K562 (cell line): ENCODE measurements around the gene SYNE1. TPM values are rescaled to one million over a fixed set of nuclear protein-coding genes. Genes with fewer than 3 reads are reported as not detected.

Experiments
- AFF4 ChIP-seq: sonication (generic); formaldehyde crosslinking; IDR thresholded peaks from 2 replicates; pipeline ENCODE4 v1.8.0; 2023; ENCODE audit warnings: mild to moderate bottlenecking, missing genetic modification reagents
- C11orf30 ChIP-seq: fragments of 450-650 bp; IDR thresholded peaks from 2 replicates; pipeline ENCODE4 v1.6.1; 2016; ENCODE audit warnings: low read depth, mild to moderate bottlenecking
- COPS2 ChIP-seq: fragments of 450-650 bp; conservative IDR thresholded peaks from 2 replicates; pipeline ENCODE4 v1.6.1; 2016; ENCODE audit warnings: mild to moderate bottlenecking, moderate library complexity
- FOXM1 ChIP-seq, 2 experiments: fragments of 450-650 bp in 1 of 2; sonication (generic) in 1 of 2; formaldehyde crosslinking in 1 of 2; IDR thresholded peaks; 2 replicates each; pipeline versions ENCODE4 v1.6.1 to v1.9.0; 2017 to 2022; ENCODE audit warnings: low read depth in 2 of 2, mild to moderate bottlenecking in 2 of 2, missing genetic modification reagents in 1 of 2, moderate library complexity in 1 of 2
- KDM2B ChIP-seq: fragments of 250-450 bp; sonication (Bioruptor Pico); IDR thresholded peaks from 2 replicates; pipeline ENCODE4 v1.8.0; 2021; ENCODE audit warnings: mild to moderate bottlenecking, moderate library complexity
- MIER1 ChIP-seq: fragments of 450-650 bp; IDR thresholded peaks from 2 replicates; pipeline ENCODE4 v1.6.1; 2016; ENCODE audit warnings: antibody characterized with exemption, mild to moderate bottlenecking, low read depth
- NCOR1 ChIP-seq: fragments of 450-650 bp; IDR thresholded peaks from 2 replicates; pipeline ENCODE4 v1.6.1; 2016; ENCODE audit warnings: mild to moderate bottlenecking, moderate library complexity
- NFE2 ChIP-seq: IDR thresholded peaks from 2 replicates; pipeline ENCODE4 v1.6.1; 2014; ENCODE audit warnings: antibody characterized with exemption, low read depth
- SAFB2 ChIP-seq: fragments of 200-400 bp; formaldehyde crosslinking; IDR thresholded peaks from 2 replicates; pipeline ENCODE4 v1.6.1; 2018; ENCODE audit warnings: borderline replicate concordance, low read length, low read depth, moderate library complexity; ENCODE audit not compliant: severe bottlenecking
- SIN3A ChIP-seq, 2 experiments: fragments of 150-350 bp in 1 of 2; IDR thresholded peaks; 2 replicates each; pipeline ENCODE4 v1.6.1; 2011 to 2016; ENCODE audit warnings: borderline replicate concordance in 2 of 2, low read depth in 2 of 2, low read length in 2 of 2, mild to moderate bottlenecking in 2 of 2, moderate library complexity in 2 of 2; ENCODE audit not compliant: control insufficient read depth in 1 of 2
- SRSF3 ChIP-seq: fragments of 200-400 bp; formaldehyde crosslinking; IDR thresholded peaks from 2 replicates; pipeline ENCODE4 v1.6.1; 2016; ENCODE audit warnings: mild to moderate bottlenecking, low read length, moderate library complexity; ENCODE audit not compliant: insufficient read depth
- USF1 ChIP-seq: sonication (generic); formaldehyde crosslinking; IDR thresholded peaks from 2 replicates; pipeline ENCODE4 v1.9.0; 2022; ENCODE audit warnings: mild to moderate bottlenecking, missing genetic modification reagents
- ZNF253 ChIP-seq: fragments of 250-450 bp; sonication (Bioruptor Pico); conservative IDR thresholded peaks from 2 replicates; pipeline ENCODE4 v1.6.1; 2021; ENCODE audit warnings: mild to moderate bottlenecking
- ZNF75A ChIP-seq: fragments of 450-650 bp; formaldehyde crosslinking; IDR thresholded peaks from 2 replicates; pipeline ENCODE4 v1.4.0; 2020; ENCODE audit warnings: mild to moderate bottlenecking
- polyA plus RNA-seq, 8 experiments: library from polyadenylated mRNA; depleted of rRNA in 4 of 8; stranded (reverse) in 5 of 8; unstranded in 3 of 8; fragments of >200 nt; fragmentation: Nextera tagmentation in 2 of 8; fragmentation: Illumina TruSeq in 1 of 8; extraction: Ambion mirVana in 2 of 8; extraction: Trizol in 1 of 8; gene quantifications; 2 replicates each; pipeline versions ENCODE4 v1.2.1 to v1.2.3, GENCODE V29; 2011 to 2014; ENCODE audit warnings: inconsistent platforms in 1 of 8, missing spikeins in 1 of 8
- total RNA-seq, 7 experiments: library from RNA; depleted of rRNA in 6 of 7; stranded (reverse); fragments of >200 nt in 6 of 7; fragmentation: Illumina TruSeq in 2 of 7; extraction: Trizol in 2 of 7; gene quantifications; 2 replicates each; pipeline versions ENCODE4 v1.2.1 to v1.2.3, GENCODE V29; 2011 to 2021; ENCODE audit warnings: low replicate concordance in 1 of 7
- TF ChIP-seq, protein P1 (sequence below): fragments of 450-650 bp; IDR thresholded peaks from 2 replicates; pipeline ENCODE4 v1.6.1; 2016; ENCODE audit warnings: missing biosample characterization, missing genetic modification characterization
- TF ChIP-seq, protein P2 (sequence below): sonication (generic); formaldehyde crosslinking; IDR thresholded peaks from 2 replicates; pipeline ENCODE4 v1.8.0; 2022; ENCODE audit warnings: mild to moderate bottlenecking, missing genetic modification reagents
- TF ChIP-seq, protein P3 (sequence below): fragments of 450-650 bp; formaldehyde crosslinking; IDR thresholded peaks from 2 replicates; pipeline ENCODE4 v1.4.0; 2020; ENCODE audit warnings: mild to moderate bottlenecking, mixed read lengths

SYNE1 gene
- total and polyA plus RNA-seq, 9 of the 15 experiments (the other 6 are each of a cell fraction or from before 2014, with no cell fraction given) = under 0.01 to 0.42 (median 0.08) TPM; not detected in 1

DNA sequence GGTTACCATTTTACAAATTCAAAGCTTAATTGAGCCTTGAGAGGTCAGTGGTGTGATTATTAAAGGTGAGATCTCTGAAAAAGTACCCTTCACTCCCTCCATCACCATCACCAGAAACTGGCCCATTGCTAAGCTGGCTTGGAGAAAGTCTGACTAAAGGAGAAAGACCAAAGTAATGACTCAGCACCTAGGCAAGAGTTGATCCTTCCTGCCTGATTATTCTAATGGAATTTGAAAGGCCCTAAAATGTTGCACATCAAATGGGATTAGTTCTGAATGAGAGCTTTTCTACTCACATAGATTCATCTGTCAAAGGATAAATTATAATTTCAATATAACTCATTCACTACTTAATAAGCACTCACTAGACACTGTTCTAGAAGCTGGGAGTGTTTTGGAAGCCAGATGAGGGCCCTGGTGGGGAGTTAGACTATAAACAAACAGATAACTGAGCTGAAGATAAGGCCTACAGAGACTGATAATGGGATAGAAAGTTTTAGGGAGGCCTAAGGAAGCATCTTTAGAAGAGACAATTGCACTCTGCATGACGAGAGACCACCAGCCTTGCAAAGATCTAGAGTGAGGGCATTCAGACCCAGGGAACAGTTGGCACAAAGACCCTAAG, 366.7 kb downstream of the SYNE1 start (continued):
- TF ChIP-seq, protein P1, sequence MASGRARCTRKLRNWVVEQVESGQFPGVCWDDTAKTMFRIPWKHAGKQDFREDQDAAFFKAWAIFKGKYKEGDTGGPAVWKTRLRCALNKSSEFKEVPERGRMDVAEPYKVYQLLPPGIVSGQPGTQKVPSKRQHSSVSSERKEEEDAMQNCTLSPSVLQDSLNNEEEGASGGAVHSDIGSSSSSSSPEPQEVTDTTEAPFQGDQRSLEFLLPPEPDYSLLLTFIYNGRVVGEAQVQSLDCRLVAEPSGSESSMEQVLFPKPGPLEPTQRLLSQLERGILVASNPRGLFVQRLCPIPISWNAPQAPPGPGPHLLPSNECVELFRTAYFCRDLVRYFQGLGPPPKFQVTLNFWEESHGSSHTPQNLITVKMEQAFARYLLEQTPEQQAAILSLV (tag) = no peak
- TF ChIP-seq NFE2 (peak; percentile 50), NCOR1 (no peak), SAFB2 (no peak), FOXM1 (IDR thresholded peaks at IDR 0.05; ENCODE audit: low read depth) (no peak), FOXM1 (CRISPR knock-in tag; IDR thresholded peaks at IDR 0.05; ENCODE audit: low read depth) (no peak), C11orf30 (peak; percentile 54), KDM2B (CRISPR knock-in tag) (no peak), USF1 (CRISPR knock-in tag) (no peak), MIER1 (no peak), SIN3A (IDR thresholded peaks at IDR 0.05; ENCODE audit: borderline replicate concordance in 2 of 2, control insufficient read depth in 1 of 2, low read depth in 2 of 2, low read length in 2 of 2) (no peak), ZNF75A (no peak), AFF4 (no peak), COPS2 (no peak), ZNF253 (no peak), SRSF3 (no peak)
- TF ChIP-seq, protein P2, sequence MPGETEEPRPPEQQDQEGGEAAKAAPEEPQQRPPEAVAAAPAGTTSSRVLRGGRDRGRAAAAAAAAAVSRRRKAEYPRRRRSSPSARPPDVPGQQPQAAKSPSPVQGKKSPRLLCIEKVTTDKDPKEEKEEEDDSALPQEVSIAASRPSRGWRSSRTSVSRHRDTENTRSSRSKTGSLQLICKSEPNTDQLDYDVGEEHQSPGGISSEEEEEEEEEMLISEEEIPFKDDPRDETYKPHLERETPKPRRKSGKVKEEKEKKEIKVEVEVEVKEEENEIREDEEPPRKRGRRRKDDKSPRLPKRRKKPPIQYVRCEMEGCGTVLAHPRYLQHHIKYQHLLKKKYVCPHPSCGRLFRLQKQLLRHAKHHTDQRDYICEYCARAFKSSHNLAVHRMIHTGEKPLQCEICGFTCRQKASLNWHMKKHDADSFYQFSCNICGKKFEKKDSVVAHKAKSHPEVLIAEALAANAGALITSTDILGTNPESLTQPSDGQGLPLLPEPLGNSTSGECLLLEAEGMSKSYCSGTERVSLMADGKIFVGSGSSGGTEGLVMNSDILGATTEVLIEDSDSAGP (CRISPR knock-in tag) = no peak
- TF ChIP-seq, protein P3, sequence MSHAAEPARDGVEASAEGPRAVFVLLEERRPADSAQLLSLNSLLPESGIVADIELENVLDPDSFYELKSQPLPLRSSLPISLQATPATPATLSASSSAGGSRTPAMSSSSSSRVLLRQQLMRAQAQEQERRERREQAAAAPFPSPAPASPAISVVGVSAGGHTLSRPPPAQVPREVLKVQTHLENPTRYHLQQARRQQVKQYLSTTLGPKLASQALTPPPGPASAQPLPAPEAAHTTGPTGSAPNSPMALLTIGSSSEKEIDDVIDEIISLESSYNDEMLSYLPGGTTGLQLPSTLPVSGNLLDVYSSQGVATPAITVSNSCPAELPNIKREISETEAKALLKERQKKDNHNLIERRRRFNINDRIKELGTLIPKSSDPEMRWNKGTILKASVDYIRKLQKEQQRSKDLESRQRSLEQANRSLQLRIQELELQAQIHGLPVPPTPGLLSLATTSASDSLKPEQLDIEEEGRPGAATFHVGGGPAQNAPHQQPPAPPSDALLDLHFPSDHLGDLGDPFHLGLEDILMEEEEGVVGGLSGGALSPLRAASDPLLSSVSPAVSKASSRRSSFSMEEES (CRISPR knock-in tag) = no peak
